NOMO-1 (cell line): ENCODE data around the gene AOPEP.
"Not testable (repeated sequence)": the region's sequence is repeated elsewhere in the genome, so short reads cannot be mapped to it uniquely, and the experiment has no call there.

ENCODE experiments used
- DNase-seq, 2 experiments: peaks; one replicate each; lab custom pipeline; 2025; ENCODE audit not compliant: unreplicated experiment in 2 of 2; lab: John Stamatoyannopoulos, UW

AOPEP gene

GRCh38 chr9:94928691-94929368, 202.3 kb downstream of the AOPEP start:
- no peak for DNase-seq

- DNase-seq, result no peak
Measured at GRCh38 chr9:94929369-94929756, 202.9 kb downstream of the AOPEP start.

- DNase-seq, result no peak
Measured at GRCh38 chr9:94931036-94931633, 204.6 kb downstream of the AOPEP start.

DNA sequence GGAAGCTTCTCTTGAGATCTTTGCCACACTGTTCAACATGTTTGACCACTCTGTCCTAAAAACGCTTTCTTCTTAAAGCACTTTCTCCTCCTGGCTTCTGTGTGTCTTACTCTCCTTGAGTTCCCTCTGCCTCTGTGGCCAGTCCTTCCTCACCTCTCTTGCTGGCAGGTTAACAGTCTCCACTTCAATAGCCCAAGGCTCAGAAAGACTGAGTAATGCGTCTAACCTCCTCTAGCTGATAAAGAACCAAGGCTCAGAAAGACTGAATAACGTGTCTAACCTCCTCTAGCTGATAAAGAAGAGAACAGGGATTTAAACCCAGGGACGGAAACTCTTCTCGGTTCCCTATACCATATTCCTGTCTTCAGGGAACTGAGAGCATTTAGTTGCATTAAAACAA, 205.2 kb downstream of the AOPEP start:
- no peak for DNase-seq

- no peak for DNase-seq
Measured at GRCh38 chr9:94932652-94933510, 206.4 kb downstream of the AOPEP start.

DNA sequence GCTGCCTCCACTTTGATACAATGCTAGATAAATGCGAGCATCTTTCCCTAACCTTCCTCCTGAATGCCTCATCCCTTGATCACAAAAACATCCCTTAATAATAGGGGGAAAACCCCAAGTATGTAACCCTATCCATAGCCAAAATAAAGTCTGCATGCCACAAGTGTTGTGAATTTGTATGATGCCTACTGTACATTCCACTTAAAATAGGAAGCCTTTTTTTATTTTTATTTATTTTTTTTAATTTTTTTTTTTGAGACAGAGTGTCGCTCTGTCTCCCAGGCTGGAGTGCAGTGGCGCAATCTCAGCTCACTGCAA, 207.0 kb downstream of the AOPEP start:
- DNase-seq, result no peak

- no peak for DNase-seq
Measured at GRCh38 chr9:94934816-94935328, 208.4 kb downstream of the AOPEP start.

- no peak for DNase-seq
Measured at GRCh38 chr9:94935396-94935795, 208.9 kb downstream of the AOPEP start.

DNA sequence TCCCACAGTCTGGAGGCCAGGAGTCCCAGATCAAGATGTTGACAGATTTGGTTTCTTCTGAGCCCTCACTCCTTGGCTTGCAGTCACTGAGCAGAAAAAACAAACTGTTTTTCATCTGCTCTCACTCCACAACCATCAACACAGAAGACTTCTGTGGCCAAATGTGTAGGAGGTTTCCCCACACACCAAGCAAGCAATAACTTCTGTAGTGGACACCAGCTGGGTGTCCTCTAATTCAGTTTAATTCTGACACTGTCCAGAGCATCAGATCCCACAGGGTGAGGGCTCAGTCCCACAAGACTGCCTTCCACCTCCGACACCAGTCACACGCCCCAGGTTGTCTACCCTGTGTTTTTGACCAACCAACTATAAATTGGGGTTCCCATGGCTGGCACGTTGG, 209.9 kb downstream of the AOPEP start:
- DNase-seq, result no peak

- no peak for DNase-seq
Measured at GRCh38 chr9:94937214-94937903, 210.9 kb downstream of the AOPEP start.

DNA sequence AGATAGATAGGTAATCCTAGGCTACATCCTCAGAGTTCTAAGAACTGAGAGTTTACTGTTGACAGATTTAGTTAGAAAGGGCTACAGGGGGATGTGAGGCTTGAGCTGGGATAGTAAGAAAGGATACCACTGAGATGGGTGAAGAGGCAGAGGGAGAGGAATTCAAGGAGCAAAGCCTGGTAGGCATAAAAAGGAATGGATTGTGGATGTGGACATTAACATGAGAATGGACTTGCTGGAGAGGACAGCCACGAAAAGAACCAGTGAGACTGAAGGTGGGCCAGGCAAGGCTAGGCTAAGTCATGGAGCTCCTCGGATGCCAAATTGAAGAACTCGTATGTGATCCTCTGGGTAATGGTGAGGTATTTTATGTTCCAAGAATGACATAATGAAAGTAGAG, 211.9 kb downstream of the AOPEP start:
- no peak for DNase-seq

GRCh38 chr9:94940296-94940695, 213.8 kb downstream of the AOPEP start:
- not testable (repeated sequence) for DNase-seq

DNA sequence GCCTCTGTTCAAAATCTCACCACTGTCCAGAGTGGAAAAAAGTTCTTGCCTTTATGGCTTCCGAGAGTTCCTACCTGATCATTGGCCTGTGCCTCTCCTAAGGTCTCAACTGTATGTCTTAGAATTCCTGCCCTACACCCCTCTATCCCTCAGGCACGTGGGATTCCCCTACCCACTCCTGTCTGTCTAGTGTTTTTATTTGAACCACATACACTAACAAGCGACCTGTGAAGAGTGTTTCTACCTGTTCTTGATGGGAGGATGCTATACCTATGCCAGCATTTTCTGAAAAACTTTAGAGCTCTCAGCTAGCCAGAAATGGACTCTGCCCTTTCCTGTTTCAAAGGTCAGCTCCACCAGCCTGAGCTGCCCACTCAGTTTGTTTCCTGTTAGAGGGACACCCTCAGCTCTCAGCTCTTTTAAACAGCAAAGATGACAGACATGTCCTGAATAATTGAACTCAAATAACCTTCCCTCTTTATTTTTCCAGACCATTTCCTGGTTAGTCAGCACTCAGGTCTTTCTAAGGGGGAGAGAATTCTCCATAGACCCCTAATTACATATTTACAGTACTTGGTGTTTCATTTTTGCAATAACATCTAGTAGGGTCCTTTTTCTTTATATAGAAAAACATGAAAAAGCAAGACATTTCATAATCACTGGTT, 214.8 kb downstream of the AOPEP start:
- DNase-seq, result no peak

DNA sequence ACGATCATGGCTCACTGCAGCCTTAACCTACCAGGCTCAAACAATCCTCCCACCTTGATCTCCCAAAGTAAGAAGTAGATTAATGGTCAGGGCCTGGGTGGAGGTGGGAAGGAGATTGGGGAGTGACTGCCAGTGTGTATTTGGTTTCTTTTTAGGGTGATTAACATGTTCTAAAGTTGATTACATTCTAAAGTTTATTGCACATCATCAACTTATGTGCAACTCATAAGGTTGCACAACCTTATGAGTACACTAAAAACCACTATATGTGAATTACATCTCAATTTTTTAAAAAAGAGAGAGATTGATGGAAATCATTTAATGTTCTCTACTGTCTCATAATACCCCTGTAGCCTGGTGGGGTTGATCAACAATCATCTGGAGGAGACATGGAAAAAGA, 218.1 kb downstream of the AOPEP start:
- no peak for DNase-seq

DNA sequence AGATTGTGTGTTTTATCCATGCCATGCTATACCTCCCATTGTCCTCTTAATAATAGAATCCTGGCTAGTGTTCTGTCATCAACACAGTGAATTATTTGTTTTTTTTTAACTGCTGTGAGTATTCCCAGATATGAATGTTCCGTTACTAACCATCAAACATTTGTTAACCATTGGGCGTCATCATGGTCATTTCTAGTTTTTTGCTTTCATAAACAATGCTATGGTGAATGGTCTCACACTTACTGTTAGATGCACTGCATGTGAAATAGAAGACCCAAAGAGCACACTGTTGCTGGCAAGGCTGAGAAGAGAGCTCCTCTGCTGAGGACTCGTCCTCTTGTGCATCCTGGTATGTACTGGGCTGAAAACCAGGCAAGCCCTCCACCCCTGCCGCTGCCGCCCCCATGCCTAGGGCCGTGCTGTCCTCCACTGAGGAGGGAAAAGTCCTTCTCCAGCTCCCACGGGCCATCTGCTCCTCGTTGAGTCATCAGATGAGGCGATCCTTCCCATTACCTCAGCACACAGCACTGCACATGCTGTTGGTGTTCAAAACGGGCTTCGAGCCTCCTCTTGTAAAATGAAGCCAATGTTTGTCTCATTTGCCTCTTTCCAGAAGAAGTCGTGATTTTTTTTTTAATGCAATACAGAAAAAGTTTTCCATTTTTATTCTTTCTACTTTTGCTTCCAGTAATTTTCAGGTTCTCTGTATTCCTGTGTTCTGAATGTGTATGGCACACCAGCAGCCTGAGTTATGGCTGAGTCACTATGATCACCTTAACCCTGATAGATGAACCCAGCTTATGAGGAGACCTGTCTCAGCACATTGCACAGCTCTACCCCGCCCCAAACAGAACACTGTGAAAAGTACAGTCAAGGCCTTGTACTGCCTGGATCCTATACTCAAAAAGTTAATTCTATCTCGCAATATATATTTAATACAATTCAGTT, 219.0 kb downstream of the AOPEP start:
- DNase-seq, result no peak

DNA sequence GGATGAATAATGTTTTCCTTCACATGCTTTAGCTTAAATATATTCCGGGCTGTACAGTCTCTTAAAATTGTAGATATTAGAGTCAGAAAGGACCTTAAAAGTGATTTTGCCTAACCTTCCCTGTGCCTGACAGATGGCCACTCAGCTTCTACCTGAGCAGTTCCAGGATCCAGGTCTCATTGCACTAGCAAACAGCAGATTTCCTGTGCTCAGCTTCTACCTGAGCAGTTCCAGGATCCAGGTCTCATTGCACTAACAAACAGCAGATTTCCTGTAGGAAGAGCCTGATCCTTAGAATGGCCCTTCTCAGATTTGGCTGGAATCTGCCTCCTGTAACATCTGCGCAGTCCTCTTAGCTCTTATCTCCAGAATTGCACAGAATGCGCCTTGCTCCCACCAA, 219.8 kb downstream of the AOPEP start:
- no peak for DNase-seq

DNA sequence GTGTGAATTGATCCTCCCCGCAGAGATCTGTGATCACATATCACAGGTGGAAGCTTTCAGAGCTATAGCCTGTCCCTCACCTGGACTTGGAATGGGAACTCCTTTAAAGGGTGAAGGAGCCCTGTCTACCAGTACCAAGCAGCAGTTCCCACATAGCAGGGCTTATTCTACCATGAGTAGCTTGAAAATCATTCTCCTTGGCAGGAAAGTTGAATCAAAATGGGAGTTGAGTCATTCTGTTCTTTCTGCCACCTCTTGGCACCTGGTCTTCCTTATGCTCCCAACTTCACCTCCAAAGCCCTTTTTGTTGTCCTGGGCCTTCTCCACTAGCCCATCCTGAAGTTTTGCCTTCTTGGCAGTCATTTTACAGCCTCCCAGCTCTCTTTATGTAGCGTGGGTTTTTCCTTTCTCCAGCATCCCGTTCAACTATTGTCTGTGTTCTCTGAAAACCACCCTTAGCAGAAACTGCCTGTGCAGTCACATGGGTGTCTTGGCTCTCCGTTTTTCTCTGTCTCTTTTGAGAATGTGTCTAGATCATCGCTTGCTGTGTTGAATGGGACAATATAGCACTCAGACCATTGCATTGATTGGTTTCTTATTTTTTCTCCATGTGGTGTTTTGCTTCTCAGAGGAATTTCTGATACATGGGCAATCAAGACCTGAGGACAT, 222.2 kb downstream of the AOPEP start:
- DNase-seq, result no peak

DNA sequence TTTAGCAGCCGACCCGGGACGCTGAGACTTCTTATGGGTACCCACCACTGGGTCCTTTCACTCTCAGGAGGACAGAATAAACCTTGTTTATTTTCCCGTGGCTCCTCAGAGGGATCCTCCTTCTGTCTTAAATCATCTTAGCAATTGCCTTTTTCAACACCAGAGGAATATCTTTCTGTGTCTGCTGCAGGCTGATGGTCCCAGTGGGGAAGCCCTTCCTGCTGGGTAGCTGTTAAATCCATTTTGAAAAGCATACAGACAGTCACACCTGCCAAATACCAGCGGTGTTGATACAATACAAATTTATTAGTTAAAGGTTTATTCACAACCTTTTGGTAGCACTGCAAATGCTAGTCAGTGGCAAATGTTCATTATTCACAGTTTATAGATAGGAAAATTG, 222.9 kb downstream of the AOPEP start:
- no peak for DNase-seq

DNA sequence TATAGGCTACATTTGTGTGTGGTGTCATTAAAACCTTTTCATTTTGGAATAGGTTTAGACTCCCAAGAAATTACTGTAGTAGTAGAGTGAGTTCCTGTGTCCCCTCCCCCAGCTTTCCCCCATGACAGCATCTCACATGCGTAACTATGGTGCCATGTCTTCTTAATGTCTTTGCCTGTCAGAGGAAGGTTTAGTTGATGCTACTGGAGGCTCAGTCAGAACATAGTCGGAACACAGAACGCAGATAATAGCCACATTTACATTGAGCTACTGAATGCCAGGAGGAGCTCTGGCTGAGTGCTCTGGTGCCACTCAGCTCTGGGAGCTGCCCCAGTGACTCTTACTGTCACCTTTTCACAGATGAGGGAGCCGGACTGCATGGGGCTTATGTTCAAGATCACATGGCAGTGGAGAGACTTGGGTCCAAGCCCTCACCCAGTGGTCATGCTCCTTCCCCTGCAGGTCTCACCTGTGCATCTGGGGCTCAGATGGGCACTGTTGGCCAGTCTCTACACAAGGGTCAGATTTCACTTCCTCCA, 223.6 kb downstream of the AOPEP start:
- no peak for DNase-seq
